Activated CD4-positive, alpha-beta T cell treated with anti-CD3 and anti-CD28 coated beads, Interleukin-10, Interleukin-2, amounts not matched to agents 100 ng/mL and 50 ng/mL, durations not matched to agents 16 hours and 8 hours (primary cell): ENCODE data around the gene DCST2.
A peak's percentile ranks its signal among the peaks of the same experiment; 100 is the strongest.
"Not testable (repeated sequence)": the region's sequence is repeated elsewhere in the genome, so short reads cannot be mapped to it uniquely, and the experiment has no call there.

Experiments
- DNase-seq: peaks from one replicate; pipeline ENCODE4 v3.0.0-alpha.2; 2020

The DCST2 gene

DNA sequence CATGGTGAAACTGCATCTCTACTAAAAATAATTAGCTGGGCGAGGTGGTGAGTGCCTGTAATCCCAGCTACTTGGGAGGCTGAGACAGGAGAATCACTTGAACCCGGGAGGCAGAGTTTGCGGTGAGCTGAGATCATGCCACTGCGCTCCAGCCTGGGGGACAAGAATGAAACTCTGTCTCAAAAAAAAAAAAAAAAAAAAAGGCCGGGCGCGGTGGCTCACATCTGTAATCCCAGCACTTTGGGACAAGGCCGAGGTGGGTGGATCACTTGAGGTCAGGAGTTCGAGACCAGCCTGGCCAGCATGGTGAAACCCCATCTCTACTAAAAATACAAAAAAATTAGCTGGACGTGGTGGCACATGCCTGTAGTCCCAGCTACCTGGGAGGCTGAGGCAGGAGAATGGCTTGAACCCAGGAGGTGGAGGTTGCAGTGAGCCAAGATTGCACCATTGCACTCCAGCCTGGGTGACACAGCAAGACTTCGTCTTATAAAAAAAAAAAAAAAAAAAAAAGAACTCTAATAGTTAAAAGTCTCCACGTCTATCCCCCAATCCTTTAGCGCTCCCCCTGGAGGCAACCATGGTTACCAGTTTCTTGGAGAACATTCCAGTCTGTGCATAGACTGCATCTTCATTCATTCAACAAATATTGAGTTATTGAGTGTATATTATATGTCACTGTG, 38.1 kb downstream of the DCST2 start:
- DNase-seq, result not testable (repeated sequence)

DNA sequence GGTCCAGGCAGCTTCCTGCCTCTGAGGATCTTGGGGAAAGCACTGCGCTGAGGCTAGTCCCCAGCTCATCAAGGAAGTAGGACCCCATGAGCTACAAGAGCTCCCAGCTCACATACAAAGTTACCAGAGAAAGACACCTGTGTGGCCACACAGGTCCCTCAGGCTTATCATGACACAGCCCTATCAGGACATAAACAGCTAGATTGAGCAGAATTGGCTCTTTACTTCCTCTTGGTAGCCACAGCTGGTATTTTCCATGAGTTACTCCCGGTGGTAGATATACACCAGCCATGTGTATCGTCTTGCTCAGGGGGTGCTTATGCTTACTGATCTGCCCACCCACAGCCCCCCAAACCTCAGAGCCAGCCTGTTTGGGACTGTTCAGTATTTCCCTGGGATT, 39.0 kb downstream of the DCST2 start:
- DNase-seq, result no peak

DNA sequence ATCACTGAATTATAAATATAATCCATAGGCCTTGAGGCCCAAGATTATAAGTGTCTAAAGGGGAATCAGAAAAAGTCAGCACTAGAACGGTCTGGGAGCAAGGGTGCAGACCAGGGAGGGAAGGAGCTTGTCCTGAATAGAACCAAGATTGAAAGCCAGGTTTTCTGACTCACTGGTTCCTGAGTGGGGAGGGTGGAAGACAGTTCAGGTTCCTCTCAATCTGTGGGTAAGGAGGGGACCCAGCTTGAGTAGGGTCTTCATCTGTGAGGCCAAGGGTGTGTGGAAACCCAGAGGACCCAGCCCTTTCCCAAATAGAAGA, 39.4 kb downstream of the DCST2 start:
- no peak for DNase-seq

DNA sequence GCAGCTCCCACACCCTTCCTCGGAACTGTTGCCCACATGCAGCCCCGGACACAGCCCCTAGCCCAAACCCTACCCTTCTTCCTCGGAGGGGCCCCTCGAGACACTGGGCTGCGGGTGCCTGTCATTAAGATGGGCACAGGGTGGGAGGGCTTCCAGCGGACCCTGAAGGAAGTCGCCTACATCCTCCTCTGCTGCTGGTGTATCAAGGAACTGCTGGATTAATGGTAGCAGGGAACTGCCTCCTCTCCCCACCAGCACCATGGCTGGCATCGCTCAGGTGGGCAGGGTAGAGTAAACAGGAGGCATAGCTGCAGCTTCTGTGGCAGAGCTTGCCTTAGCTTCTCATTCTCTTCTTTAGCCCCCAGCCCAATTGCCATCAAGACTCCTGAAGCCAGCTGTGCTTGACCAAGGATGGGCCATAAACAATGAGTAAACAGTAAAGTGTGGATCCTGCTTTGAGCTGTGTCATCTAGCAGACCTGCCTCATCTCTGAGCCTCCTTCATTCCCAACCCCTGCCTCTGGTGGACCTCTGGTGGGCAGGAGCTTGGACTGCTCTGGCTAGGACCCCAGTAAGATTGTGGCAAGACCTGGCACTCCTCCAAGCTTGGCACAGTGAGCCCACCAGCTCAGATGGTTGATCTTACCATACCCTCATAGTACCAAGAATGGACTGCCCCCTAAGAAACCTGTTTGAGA, 39.9 kb downstream of the DCST2 start, which contains the start of gene LENEP:
LENEP (plus strand) TSS at position 15 of the 697 bp plus-strand sequence; CDS start at position 37, 22 bp downstream.
- no peak for DNase-seq

DNA sequence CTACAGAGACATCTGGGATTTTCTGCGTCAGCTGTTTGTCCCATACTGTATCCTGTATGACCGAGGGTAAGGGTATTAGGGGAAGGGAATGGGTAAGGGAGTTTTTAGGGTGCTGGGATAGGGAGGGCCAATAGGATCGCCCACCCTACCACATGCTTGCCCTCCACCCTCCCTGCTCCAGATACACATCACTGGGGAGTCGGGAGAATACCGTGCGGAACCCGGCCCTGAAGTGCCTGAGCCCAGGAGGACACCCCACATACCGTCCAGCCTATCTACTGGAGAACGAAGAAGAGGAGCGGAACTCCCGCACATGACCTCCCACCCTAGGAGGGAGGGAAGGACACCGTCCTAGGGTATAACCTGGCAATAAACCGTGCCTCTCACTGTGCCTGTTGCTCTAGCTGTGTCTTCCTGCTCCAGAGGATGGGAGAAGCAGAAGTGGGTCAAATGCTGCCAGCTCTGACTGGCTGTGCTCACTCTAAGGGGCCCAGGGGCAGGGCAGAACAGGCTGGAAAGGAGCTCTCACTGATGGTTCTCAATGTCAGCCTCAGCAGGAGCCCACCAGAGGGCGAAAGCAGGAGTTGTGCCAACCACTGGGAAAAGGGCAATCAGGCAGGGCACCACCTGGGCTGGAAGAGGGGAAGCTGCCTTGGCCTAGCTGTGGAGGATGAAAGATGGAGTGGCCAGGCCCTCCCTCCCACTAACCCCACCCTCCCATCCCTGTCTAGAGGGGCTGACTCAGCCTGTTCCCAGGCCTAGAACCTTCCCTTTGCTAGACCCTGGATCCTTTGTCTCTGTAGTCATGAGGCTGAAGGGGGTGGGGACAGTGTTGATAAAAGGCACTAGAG, 40.6 kb downstream of the DCST2 start:
- DNase-seq, result no peak

DNA sequence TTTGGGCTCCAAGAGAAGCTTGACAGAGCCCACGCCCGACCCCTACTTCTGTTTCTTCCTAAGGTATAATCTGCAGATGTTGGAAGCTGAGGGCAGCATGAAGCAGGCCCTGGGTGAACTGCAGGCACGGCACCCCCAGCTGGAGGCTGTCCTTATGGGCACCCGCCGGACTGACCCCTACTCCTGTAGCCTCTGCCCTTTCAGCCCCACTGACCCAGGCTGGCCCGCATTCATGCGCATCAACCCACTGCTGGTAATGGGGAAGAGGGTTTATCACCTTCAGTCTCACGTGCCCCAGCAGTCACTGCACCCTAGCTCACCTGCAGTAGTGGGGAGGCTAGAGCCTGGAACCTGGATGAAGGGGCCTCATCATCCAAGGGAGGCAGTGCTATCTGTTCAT, 43.3 kb downstream of the DCST2 start:
- DNase-seq, result no peak

DNA sequence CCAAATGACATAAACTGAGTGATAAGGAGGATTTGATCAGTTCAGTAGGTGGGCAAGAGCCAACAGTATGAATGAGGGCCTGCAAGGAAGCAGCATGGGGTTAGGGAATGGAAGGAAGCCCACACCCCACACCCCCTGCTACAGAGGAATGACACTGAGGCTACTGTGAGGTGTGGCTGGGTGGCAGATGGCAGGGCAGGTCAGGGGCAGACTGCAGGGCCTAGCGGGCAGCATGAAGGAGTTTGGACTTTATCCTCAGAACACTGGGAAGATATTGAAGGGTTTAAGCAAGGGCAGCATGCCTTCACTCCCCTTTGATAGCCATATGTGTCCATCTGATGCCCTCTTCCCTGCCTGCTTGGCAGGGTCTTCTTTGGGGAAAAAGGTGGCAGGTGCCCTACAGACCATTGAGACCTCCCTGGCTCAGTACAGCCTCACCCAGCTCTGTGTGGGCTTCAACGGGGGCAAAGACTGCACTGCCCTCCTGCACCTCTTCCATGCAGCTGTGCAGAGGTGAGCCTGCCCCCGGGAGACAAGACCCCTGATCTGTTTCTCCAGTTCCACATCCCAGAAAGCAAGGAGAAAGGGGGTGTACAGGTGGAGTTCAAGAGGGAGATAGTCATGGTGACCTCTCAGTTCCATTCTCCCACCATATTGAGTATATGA, 44.3 kb downstream of the DCST2 start:
- no peak for DNase-seq

DNA sequence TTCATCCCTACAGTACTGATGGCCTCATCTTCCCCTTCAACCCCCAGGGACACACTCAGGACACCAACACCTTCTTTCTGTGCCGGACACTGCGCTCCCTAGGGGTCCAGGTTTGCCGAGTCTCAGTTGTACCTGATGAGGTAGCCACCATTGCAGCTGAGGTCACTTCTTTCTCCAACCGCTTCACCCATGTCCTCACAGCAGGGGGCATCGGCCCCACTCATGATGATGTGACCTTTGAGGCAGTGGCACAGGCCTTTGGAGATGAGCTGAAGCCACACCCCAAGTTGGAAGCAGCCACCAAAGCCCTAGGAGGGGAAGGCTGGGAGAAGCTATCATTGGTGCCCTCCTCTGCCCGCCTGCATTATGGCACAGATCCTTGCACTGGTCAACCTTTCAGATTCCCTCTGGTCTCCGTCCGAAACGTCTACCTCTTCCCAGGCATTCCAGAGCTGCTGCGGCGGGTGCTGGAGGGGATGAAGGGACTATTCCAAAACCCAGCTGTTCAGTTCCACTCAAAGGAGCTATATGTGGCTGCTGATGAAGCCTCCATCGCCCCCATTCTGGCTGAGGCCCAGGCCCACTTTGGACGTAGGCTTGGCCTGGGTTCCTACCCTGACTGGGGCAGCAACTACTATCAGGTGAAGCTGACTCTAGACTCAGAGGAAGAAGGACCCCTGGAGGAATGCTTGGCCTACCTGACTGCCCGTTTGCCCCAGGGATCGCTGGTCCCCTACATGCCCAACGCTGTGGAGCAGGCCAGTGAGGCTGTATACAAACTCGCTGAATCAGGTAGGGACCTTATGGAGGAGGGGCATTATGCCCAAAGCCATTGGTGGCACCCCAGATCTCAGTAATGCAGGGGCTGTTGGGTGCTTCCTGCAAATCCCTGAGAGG, 45.3 kb downstream of the DCST2 start:
- DNase-seq, result no peak

DNA sequence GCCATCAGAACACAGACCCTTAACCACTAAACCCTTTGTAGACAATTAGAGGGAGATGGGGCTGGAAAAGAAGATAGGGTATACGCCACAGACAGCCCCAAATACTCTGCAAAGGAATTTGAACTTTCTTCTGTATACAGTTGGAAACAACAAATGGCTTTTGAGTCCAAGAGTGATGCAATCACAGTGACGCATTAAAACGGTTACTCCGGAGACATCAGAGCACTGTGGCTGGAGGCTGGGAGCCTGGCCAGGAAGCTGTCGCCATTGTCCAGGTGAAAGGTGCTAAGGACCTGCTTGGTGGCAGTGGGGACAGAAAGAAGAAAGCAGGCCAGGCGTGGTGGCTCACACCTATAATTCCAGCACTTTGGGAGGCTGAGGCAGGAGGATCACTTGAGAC, 46.3 kb downstream of the DCST2 start:
- DNase-seq, result no peak

DNA sequence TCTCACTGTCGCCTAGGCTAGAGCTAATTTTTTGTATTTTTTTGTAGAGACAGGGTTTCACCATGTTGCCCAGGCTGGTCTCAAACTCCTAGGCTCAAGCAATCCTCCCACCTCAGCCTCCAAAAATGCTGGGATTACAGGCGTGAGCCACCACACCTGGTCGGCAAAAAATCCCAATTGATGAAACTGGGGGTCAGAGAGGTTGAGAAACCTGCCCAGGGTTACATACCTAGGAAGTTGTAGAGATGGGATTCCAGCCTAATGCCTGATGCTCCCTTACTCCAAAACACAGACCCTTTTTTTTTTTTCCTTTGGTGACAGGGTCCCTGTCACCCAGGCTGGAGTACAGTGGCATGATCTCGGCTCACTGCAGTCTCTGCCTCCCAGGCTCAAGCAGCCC, 46.8 kb downstream of the DCST2 start:
- DNase-seq, result not testable (repeated sequence)

DNA sequence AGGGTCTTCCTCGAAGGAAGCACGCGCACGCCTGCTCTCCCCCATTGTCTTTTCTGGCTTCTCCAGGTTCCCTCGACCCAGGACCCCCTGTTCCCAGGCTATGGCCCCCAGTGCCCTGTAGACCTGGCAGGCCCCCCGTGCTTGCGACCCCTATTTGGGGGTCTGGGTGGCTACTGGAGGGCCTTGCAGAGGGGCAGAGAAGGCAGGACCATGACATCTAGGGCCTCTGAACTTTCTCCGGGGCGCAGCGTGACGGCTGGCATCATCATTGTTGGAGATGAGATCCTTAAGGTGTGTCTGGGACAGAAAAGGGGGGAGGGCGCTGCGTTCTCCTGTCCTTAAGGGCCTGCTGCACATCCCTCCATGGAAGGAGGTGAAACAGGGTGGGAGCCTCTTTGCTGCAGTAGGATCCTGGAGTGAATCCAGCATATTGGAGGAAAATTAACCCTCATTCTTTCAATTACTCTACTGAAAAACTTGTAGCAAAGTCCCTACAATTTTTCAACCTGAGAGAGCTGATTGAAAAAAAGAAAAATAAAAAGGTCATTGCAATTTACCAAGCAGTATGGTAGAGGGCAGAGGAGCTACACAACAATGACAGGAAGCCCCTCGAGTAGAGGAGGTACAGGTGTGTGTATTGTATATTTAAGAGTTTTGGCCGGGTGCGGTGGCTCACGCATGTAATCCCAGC, 49.7 kb downstream of the DCST2 start:
- DNase-seq, result no peak

DNA sequence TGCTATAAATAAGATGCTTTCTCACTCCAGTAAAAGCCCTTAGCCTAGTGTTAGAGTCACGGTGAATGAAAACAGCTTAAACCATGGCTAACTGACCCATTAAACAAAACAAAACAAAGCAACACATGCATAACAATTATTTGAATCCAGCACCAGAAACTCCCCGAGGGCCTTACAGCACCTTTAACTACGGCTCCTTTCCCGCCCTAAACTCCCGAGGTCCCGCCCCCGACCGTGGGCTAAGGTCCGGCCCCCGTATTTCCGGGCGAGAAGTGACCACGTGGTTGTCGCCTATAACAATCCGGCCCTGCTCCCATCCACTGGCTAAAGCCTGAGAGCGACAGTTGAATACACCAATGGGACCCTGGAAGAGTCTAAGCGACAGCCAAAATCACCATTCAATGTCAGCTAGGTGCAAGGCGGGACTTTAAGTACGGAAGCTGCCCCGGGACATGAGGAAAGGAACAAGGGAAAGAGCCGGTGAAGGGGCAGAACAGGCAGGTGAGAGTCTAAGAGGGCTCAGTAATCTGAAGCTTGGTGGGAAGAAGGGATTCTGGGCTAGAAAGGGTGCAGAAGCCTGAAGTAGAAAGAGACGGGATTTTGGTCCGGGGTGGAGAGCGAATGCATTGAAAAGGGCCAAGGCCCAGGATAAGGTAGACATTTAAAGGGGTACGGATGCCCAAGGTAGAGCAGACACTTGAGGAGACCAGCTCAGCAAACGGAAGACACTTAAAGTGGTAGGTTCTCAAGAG, 50.5 kb downstream of the DCST2 start, which contains the start of gene FLAD1:
FLAD1 (plus strand) TSS at position 448 of the 752 bp plus-strand sequence. CDS start 351 bp downstream, outside the sequence.
- DNase-seq, result peak; percentile 100

DNA sequence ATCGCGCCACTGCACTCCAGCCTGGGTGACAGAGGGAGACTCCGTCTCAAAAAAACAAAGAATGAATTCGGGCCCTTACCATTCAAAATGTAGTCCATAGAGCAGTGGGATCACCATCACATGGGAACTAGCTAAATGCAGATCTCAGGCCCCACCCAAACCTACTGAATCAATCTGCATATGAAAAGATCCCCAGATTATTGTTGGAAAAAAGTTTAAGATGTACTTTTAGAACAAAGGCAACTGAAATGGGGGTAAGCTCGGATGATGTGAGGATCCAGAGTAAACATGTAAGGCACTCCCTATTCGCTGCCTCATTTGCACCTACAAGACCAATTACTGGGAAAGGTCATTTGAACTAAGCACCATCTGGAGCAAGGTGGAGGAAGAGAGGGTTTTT, 51.2 kb downstream of the DCST2 start:
- DNase-seq, result no peak

DNA sequence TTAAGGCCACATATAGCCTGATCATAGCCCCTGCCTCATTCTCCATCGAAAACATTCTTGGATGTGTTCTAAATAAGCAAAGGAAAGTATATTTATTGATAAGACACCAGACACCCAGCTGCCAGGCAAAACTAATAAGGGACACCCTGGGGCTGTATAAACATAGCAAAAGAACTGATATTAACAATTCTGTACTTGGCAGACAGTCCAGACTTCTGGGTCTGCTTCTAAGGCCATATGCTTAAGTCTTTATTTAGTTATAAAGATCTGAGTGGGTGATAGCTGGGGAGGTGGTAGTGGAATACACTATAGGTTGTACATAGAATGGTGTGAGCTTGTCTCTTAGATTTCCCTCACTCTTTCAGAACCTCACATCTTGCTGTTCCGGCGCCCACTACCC, 55.2 kb downstream of the DCST2 start:
- no peak for DNase-seq

DNA sequence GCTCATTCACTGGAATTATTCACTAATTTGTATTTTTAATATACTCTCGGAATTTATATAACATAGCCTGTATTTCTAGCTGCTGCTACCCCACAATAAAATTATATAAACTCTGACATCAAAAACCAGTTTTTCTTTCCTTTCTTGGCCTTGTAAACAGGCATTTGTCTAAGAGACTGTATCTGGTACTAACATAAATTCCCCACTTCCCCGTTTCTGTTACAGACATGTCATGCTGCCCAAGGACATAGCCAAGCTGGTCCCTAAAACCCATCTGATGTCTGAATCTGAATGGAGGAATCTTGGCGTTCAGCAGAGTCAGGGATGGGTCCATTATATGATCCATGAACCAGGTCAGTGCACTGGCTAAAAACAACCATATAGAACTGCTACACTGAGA, 55.8 kb downstream of the DCST2 start:
- DNase-seq, result not testable (repeated sequence)

DNA sequence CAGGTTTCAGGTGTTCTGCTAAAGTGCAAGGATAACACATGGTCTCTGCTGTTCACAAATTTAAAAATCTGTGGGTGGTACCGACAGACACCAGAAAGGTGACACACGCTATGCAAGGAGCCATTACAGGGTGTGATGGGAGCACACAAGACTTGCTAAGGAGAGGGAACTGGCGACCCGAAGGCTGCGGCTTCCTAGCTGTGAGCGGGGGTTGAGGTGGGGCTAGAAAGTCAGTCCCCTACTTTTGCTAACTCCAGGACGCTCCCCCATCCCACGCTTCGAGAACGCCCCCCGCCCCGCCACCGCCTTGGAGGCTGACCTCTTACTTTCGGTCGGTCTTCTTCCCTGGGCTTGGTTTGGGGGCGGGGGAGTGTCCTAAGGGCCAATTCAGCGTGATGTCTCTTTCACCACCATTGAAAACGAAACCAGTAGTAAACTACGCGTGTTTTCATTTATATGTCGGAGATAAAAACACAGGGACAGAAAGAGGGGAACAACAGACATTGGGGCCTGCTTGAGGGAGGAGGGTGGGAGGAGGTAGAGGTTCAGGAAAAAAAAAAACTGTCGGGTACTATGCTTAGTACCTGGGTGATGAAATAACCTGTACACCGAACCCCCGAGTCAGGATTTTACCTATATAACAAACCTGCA, 58.0 kb downstream of the DCST2 start:
- peak; percentile 75 for DNase-seq

DNA sequence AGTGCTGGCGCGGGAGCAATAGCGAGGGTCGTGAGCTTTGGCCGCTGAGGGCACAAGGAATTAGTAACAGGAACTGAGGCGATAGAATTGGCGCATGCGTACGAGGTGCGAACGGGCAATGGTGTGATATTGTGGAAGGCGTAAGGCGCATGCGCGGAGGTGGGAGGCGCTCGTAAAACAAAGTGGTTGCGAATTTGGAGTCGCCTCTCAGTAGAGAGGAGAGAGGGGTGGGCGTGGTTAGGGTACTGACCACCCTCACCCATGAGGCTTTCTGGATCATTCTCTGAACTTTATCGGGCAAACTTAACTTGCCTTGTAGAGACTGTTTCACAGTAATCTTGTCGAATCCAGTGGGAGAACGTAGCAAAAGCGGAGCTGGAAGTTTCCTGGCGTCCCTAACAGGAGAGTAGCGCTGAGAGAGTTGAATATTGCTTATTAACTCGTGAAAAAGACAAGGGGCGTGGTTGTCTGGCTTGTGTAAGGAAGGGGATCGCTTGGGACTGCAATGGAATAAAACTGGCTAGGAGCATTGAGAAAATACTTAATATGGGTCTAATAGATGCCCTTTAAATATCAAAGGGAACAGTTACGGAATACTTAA, 58.7 kb downstream of the DCST2 start:
- peak; percentile 97 for DNase-seq

DNA sequence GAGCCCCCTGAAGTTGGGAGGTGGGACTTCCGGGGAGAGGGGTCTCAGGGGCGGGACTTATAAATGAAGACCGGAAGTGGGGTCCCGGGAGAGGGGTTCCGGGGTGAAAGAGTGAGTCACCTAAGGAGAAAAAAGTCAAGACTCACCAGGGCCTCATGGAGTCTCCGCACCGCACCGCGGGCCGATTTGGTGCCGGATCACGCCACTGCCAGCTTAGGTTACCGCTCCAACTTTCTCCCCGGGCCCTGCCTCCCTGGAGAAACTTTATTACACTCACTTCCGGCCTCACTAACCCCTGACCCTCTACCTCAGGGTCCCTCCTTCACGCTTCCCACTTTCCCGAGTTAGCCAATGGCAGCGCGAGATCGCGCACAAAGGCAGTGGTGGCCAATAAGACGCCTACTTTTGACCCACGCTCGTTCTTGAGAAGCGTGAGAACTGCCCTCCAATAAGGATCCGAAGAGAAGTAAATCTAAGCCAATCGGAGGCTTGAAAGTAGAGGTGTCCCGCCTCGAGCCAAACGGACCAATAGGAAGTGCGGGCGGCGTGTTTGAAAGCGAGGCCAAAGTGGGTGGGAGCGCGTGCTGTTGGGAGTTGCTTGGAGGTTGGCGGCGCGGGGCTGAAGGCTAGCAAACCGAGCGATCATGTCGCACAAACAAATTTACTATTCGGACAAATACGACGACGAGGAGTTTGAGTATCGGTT, 59.3 kb downstream of the DCST2 start, which contains the start of gene CKS1B:
CKS1B (plus strand) TSS at position 580 of the 706 bp plus-strand sequence; CDS start at position 645, 65 bp downstream.
- DNase-seq, result peak; percentile 99
